Nephron progenitor cell (in vitro differentiated cells): Measurements from ENCODE around the gene RNF135.

Experiments used
- DNase-seq: peaks from one replicate; pipeline ENCODE4 v3.0.0; 2021
- H3K27ac Mint-ChIP-seq: 2 replicates; pipeline ENCODE4 v1.8.0; 2021; ENCODE audit warnings: mild to moderate bottlenecking, moderate library complexity, mixed read lengths
- H3K27me3 Mint-ChIP-seq: 2 replicates; pipeline ENCODE4 v1.8.0; 2021; ENCODE audit warnings: mild to moderate bottlenecking, low read depth, mixed read lengths; ENCODE audit not compliant: poor library complexity
- H3K36me3 Mint-ChIP-seq: 2 replicates; pipeline ENCODE4 v1.8.0; 2021; ENCODE audit warnings: low read depth, mixed read lengths
- H3K4me1 Mint-ChIP-seq: 2 replicates; pipeline ENCODE4 v1.8.0; 2021; ENCODE audit warnings: mixed read lengths
- H3K4me3 Mint-ChIP-seq: 2 replicates; pipeline ENCODE4 v1.8.0; 2021; ENCODE audit warnings: mild to moderate bottlenecking, moderate library complexity, mixed read lengths
- H3K9me3 Mint-ChIP-seq: 2 replicates; pipeline ENCODE4 v1.8.0; 2021; ENCODE audit warnings: mild to moderate bottlenecking, moderate library complexity, mixed read lengths
- CTCF ChIP-seq: fragments of 200-600 bp; sonication (generic); IDR thresholded peaks from 2 replicates; pipeline ENCODE4 v1.5.0; 2021; ENCODE audit warnings: antibody characterized with exemption

The RNF135 gene

GRCh38 chr17:30952638-30953393, 18.0 kb upstream of the RNF135 start:
- peaks cover 19% of the 10 kb centered on the region for H3K27me3 Mint-ChIP-seq
- H3K9me3 Mint-ChIP-seq = no peaks in the 10 kb centered on the region
- no peak overlapping the region for H3K27ac Mint-ChIP-seq
- DNase-seq = no peak
- H3K36me3 Mint-ChIP-seq = no peaks in the 10 kb centered on the region
- H3K4me3 Mint-ChIP-seq = no peak overlapping the region
- H3K4me1 Mint-ChIP-seq = peaks cover 12% of the 10 kb centered on the region
- no peak for TF ChIP-seq CTCF

- Mint-ChIP-seq H3K9me3 (no peaks in the 10 kb centered on the region), H3K27ac (no peak overlapping the region), H3K4me1 (peaks cover 12% of the 10 kb centered on the region), H3K36me3 (no peaks in the 10 kb centered on the region), H3K27me3 (peaks cover 28% of the 10 kb centered on the region), H3K4me3 (no peak overlapping the region)
- no peak for DNase-seq
- no peak for TF ChIP-seq CTCF
Observed at GRCh38 chr17:30954046-30954830, 16.6 kb upstream of the RNF135 start.

GRCh38 chr17:30956764-30957374, 14.0 kb upstream of the RNF135 start:
- no peak overlapping the region for H3K27ac Mint-ChIP-seq
- H3K4me1 Mint-ChIP-seq = peaks cover 12% of the 10 kb centered on the region
- DNase-seq = no peak
- peaks cover 21% of the 10 kb centered on the region for H3K27me3 Mint-ChIP-seq
- TF ChIP-seq CTCF = no peak
- H3K9me3 Mint-ChIP-seq = no peaks in the 10 kb centered on the region
- no peak overlapping the region for H3K4me3 Mint-ChIP-seq
- H3K36me3 Mint-ChIP-seq = no peaks in the 10 kb centered on the region

GRCh38 chr17:30957741-30958140, 13.1 kb upstream of the RNF135 start:
- no peaks in the 10 kb centered on the region for H3K9me3 Mint-ChIP-seq
- no peak overlapping the region for H3K4me3 Mint-ChIP-seq
- H3K4me1 Mint-ChIP-seq = peaks cover 12% of the 10 kb centered on the region
- no peak for DNase-seq
- H3K27ac Mint-ChIP-seq = no peak overlapping the region
- peaks cover 21% of the 10 kb centered on the region for H3K27me3 Mint-ChIP-seq
- no peaks in the 10 kb centered on the region for H3K36me3 Mint-ChIP-seq
- no peak for TF ChIP-seq CTCF

GRCh38 chr17:30958187-30958586, 12.7 kb upstream of the RNF135 start:
- Mint-ChIP-seq H3K4me1 (peaks cover 12% of the 10 kb centered on the region), H3K4me3 (no peak overlapping the region), H3K27me3 (peaks cover 21% of the 10 kb centered on the region), H3K36me3 (no peaks in the 10 kb centered on the region), H3K9me3 (no peaks in the 10 kb centered on the region), H3K27ac (no peak overlapping the region)
- no peak for TF ChIP-seq CTCF
- DNase-seq = no peak
